ENCODE results near the gene KIAA0930.

- TF ChIP-seq GABPA (IDR thresholded peaks at IDR 0.05; ENCODE audit: low read depth) (no peak), REST (IDR thresholded peaks at IDR 0.05; ENCODE audit: low read depth, low read length) (no peak)
Observed at GRCh38 chr22:45223304-45224117, 17.2 kb downstream of the KIAA0930 start.
